Neural progenitor cell (in vitro differentiated cells): ENCODE results near the gene GDI1.

Experiments
- CTCF ChIP-seq: fragments of 200-600 bp; sonication (generic); IDR thresholded peaks from 2 replicates; pipeline ENCODE4 v1.5.1; 2017; ENCODE audit warnings: antibody characterized with exemption, mild to moderate bottlenecking
- EZH2 ChIP-seq: fragments of 200-600 bp; sonication (generic); IDR thresholded peaks from 2 replicates; pipeline ENCODE4 v1.6.1; 2017; ENCODE audit warnings: antibody characterized with exemption, mild to moderate bottlenecking, moderate library complexity

- TF ChIP-seq CTCF = no peak
- TF ChIP-seq EZH2 = no peak
Measured at GRCh38 chrX:154403192-154403591, 33.8 kb upstream of the GDI1 start.
